ENCODE measurements around the gene CCDC180. TPM values are rescaled to one million over a fixed set of nuclear protein-coding genes. Genes with fewer than 3 reads are reported as not detected.
A peak's percentile ranks its signal among the peaks of the same experiment; 100 is the strongest.
"Not testable (repeated sequence)": the region's sequence is repeated elsewhere in the genome, so short reads cannot be mapped to it uniquely, and the experiment has no call there.

The CCDC180 gene
- 0.74 TPM for polyA plus RNA-seq (2013, experiment 1 of 2; ENCODE audit: insufficient read length)
- polyA plus RNA-seq (2013, experiment 2 of 2; ENCODE audit: insufficient read length) = 0.95 TPM

- peak; percentile 4 for DNase-seq
These were observed at the start of gene CCDC180 for GRCh38 chr9:97307500-97308163. CCDC180 (plus strand) TSS chr9:97307659; CDS start chr9:97308064, 405 bp downstream.

GRCh38 chr9:97259834-97260514 is 47.5 kb upstream of the CCDC180 start:
- not testable (repeated sequence) for DNase-seq

GRCh38 chr9:97271292-97271691 is 36.2 kb upstream of the CCDC180 start:
- no peak for DNase-seq

GRCh38 chr9:97272072-97272471 is 35.4 kb upstream of the CCDC180 start:
- DNase-seq = no peak

- DNase-seq = no peak
These were observed 31.1 kb upstream of the CCDC180 start for GRCh38 chr9:97276310-97276852.

- no peak for DNase-seq
These were observed 29.5 kb upstream of the CCDC180 start for GRCh38 chr9:97277953-97278352.

GRCh38 chr9:97280755-97281330 is 26.6 kb upstream of the CCDC180 start:
- no peak for DNase-seq

GRCh38 chr9:97283768-97284167 is 23.7 kb upstream of the CCDC180 start:
- DNase-seq = no peak

- DNase-seq = no peak
These were observed 22.7 kb upstream of the CCDC180 start for GRCh38 chr9:97284798-97285197.

GRCh38 chr9:97292200-97292599 is 15.3 kb upstream of the CCDC180 start:
- DNase-seq = no peak

- peak; percentile 11 for DNase-seq
These were observed 14.2 kb upstream of the CCDC180 start for GRCh38 chr9:97293207-97293721.

GRCh38 chr9:97293818-97294217 is 13.6 kb upstream of the CCDC180 start:
- DNase-seq = no peak

- DNase-seq = no peak
These were observed 9.6 kb upstream of the CCDC180 start for GRCh38 chr9:97297889-97298288.

- no peak for DNase-seq
These were observed 7.5 kb upstream of the CCDC180 start for GRCh38 chr9:97299809-97300414.

GRCh38 chr9:97300586-97300985 is 6.9 kb upstream of the CCDC180 start:
- DNase-seq = no peak

GRCh38 chr9:97301974-97302373 is 5.5 kb upstream of the CCDC180 start:
- DNase-seq = no peak

GRCh38 chr9:97304586-97304985 is 2.9 kb upstream of the CCDC180 start:
- no peak for DNase-seq

GRCh38 chr9:97305501-97306298 is 1.8 kb upstream of the CCDC180 start:
- DNase-seq = no peak

GRCh38 chr9:97307091-97307490 is 368 bp upstream of the CCDC180 start:
- peak; percentile 58 for DNase-seq

- no peak for DNase-seq
These were observed 1.8 kb downstream of the CCDC180 start for GRCh38 chr9:97309260-97309659.

GRCh38 chr9:97310023-97310422 is 2.6 kb downstream of the CCDC180 start:
- no peak for DNase-seq

- DNase-seq = no peak
These were observed 3.4 kb downstream of the CCDC180 start for GRCh38 chr9:97310896-97311295.

Data from fibroblast of skin of back (primary cell).